ENCODE data around the gene STUM.
"Not testable (repeated sequence)": the region's sequence is repeated elsewhere in the genome, so short reads cannot be mapped to it uniquely, and the experiment has no call there.

GRCh38 chr1:226639206-226639605 is 90.6 kb downstream of the STUM start:
- TF ChIP-seq CTCF (conservative IDR thresholded peaks at IDR 0.05 in 1 of 2, IDR thresholded peaks at IDR 0.05 in 1 of 2; ENCODE audit: low read depth in 1 of 2, low read length in 2 of 2); EZH2 (IDR thresholded peaks at IDR 0.05; ENCODE audit: low read length, missing control alignments): not testable (repeated sequence)

Data from fibroblast of lung (primary cell).